Prostate gland (tissue), 2 donors: ENCODE data around the gene CABLES1. TPM values are rescaled to one million over a fixed set of nuclear protein-coding genes. Genes with fewer than 3 reads are reported as not detected.
"Not testable (repeated sequence)": the region's sequence is repeated elsewhere in the genome, so short reads cannot be mapped to it uniquely, and the experiment has no call there.

ENCODE experiments used
- DNase-seq: peaks from one replicate; pipeline ENCODE4 v3.0.0-alpha.2; 2019; ENCODE audit warnings: low spot score
- H3K27ac ChIP-seq, 2 donors: fragments of 200-600 bp; sonication (generic); 2 replicates each; pipeline ENCODE4 v1.5.1; 2017 to 2019
- H3K27me3 ChIP-seq: fragments of 200-600 bp; sonication (generic); replicated peaks from 2 replicates; pipeline ENCODE4 v1.5.1; 2019; ENCODE audit not compliant: insufficient read depth
- H3K36me3 ChIP-seq, 2 donors: fragments of 200-600 bp; sonication (generic); 1 replicate in 1 of 2; 2 replicates in 1 of 2; pipeline versions ENCODE4 v1.5.1 to v1.8.1; 2017 to 2019
- H3K4me1 ChIP-seq: fragments of 200-600 bp; sonication (generic); replicated peaks from 2 replicates; pipeline ENCODE4 v1.5.1; 2019
- H3K4me3 ChIP-seq, 2 donors: fragments of 200-600 bp; sonication (generic); 2 replicates each; pipeline ENCODE4 v1.5.1; 2017 to 2019
- H3K9me3 ChIP-seq: fragments of 200-600 bp; sonication (generic); 2 replicates; pipeline ENCODE4 v1.5.1; 2017
- POLR2A ChIP-seq: fragments of 450-650 bp; IDR thresholded peaks from one replicate; pipeline ENCODE4 v1.6.1; 2016; ENCODE audit warnings: antibody characterized with exemption, mild to moderate bottlenecking
- POLR2AphosphoS5 ChIP-seq: sonication (generic); formaldehyde crosslinking; IDR thresholded peaks from one replicate; pipeline ENCODE4 v1.6.1; 2017; ENCODE audit warnings: antibody characterized with exemption
- WGBS: methylation state at CpG from one replicate; pipeline ENCODE4 v1.1.5; 2018; 5-methylcytosine and 5-hydroxymethylcytosine counted together
- intact Hi-C: fragments of 100-400 bp; cut with DNase I; formaldehyde crosslinking; loops from one replicate; pipeline ENCODE4 v1.14.2; 2022
- total RNA-seq, 2 donors: library from RNA; depleted of rRNA; stranded (reverse); fragments of >200 nt; gene quantifications; one replicate each; pipeline ENCODE4 v1.1.0, GENCODE V29; 2016
- TF ChIP-seq, protein P1 (sequence below), 4 experiments: fragments of 200-600 bp in 2 of 4; fragments of 450-650 bp in 2 of 4; sonication (generic) in 2 of 4; IDR thresholded peaks; 1 replicate in 3 of 4; 2 replicates in 1 of 4; pipeline ENCODE4 v1.5.1; 2016 to 2019; ENCODE audit warnings: antibody characterized with exemption in 4 of 4, mild to moderate bottlenecking in 2 of 4, moderate library complexity in 2 of 4

The CABLES1 gene
- total RNA-seq, 2 donors from 2014 or later = 3.9 to 16.2 TPM

GRCh38 chr18:23154823-23155500 is 19.7 kb downstream of the CABLES1 start:
- DNase-seq = no peak
- Histone ChIP-seq H3K27me3 (no peaks in the 10 kb centered on the region), H3K4me3 (no peak overlapping the region), H3K9me3 (no peaks in the 10 kb centered on the region), H3K4me1 (no peaks in the 10 kb centered on the region), H3K27ac (no peak overlapping the region), H3K36me3 (no peaks in the 10 kb centered on the region)
- TF ChIP-seq POLR2A (no peak), POLR2AphosphoS5 (no peak)
- TF ChIP-seq, protein P1, sequence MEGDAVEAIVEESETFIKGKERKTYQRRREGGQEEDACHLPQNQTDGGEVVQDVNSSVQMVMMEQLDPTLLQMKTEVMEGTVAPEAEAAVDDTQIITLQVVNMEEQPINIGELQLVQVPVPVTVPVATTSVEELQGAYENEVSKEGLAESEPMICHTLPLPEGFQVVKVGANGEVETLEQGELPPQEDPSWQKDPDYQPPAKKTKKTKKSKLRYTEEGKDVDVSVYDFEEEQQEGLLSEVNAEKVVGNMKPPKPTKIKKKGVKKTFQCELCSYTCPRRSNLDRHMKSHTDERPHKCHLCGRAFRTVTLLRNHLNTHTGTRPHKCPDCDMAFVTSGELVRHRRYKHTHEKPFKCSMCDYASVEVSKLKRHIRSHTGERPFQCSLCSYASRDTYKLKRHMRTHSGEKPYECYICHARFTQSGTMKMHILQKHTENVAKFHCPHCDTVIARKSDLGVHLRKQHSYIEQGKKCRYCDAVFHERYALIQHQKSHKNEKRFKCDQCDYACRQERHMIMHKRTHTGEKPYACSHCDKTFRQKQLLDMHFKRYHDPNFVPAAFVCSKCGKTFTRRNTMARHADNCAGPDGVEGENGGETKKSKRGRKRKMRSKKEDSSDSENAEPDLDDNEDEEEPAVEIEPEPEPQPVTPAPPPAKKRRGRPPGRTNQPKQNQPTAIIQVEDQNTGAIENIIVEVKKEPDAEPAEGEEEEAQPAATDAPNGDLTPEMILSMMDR (IDR thresholded peaks at IDR 0.05) = no peak
- WGBS = 38% methylated on average over 5 of the region's 5 CpGs
- intact Hi-C loops = loop anchor here (5.0 kb wide), 1 partner anchor 72 kb away; no protein-coding TSS in a partner anchor

- no peaks in the 10 kb centered on the region for H3K9me3 ChIP-seq
- DNase-seq = no peak
These were observed 20.3 kb downstream of the CABLES1 start for GRCh38 chr18:23155537-23155936.

DNA sequence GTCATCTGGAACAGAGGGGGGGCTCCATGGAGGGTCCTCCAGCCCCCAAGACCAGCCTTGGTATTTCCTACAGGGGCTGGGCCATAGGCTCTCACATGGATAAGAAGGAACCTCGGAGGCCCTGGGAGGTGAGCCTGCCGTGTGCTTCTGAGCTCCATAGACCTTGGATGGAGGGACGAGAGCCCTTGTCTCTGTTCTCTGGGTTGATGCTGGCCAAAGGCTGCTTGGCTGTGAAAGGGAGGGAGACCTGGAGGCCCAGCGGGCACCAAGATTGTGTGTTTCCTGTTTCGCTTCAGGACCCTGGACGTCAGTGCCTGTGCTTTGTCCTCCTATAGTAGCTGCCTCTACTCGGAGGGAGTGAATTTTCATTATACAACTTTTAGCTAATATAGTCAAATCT is 20.8 kb downstream of the CABLES1 start:
- H3K27me3 ChIP-seq = no peaks in the 10 kb centered on the region
- intact Hi-C loops = loop anchor here (5.0 kb wide), 1 partner anchor 71 kb away; no protein-coding TSS in a partner anchor
- no peaks in the 10 kb centered on the region for H3K36me3 ChIP-seq
- no peaks in the 10 kb centered on the region for H3K4me1 ChIP-seq
- H3K27ac ChIP-seq = no peak overlapping the region
- 90% methylated on average over 7 of the region's 7 CpGs for WGBS
- DNase-seq = no peak
- TF ChIP-seq, protein P1 (IDR thresholded peaks at IDR 0.05) = no peak
- TF ChIP-seq POLR2AphosphoS5 = no peak
- no peak for TF ChIP-seq POLR2A
- no peak overlapping the region for H3K4me3 ChIP-seq
- H3K9me3 ChIP-seq = no peaks in the 10 kb centered on the region

More at GRCh38 chr18:23155537-23155936, 20.3 kb downstream of the CABLES1 start:
- no peaks in the 10 kb centered on the region for H3K4me1 ChIP-seq
- 40% methylated on average over 5 of the region's 5 CpGs for WGBS
- TF ChIP-seq POLR2AphosphoS5 (no peak), POLR2A (no peak)
- TF ChIP-seq, protein P1 (IDR thresholded peaks at IDR 0.05) = no peak
- no peak overlapping the region for H3K4me3 ChIP-seq
- no peaks in the 10 kb centered on the region for H3K27me3 ChIP-seq
- no peak overlapping the region for H3K27ac ChIP-seq
- intact Hi-C loops = loop anchor here (5.0 kb wide), 1 partner anchor 72 kb away; no protein-coding TSS in a partner anchor
- H3K36me3 ChIP-seq = no peaks in the 10 kb centered on the region

GRCh38 chr18:23158058-23158457 is 22.8 kb downstream of the CABLES1 start:
- intact Hi-C loops = loop anchor here (5.0 kb wide), 1 partner anchor 69 kb away; no protein-coding TSS in a partner anchor
- no peak for DNase-seq
- H3K4me1 ChIP-seq = no peaks in the 10 kb centered on the region
- TF ChIP-seq POLR2A = no peak
- TF ChIP-seq, protein P1 (IDR thresholded peaks at IDR 0.05) = no peak
- no peak for TF ChIP-seq POLR2AphosphoS5
- H3K27ac ChIP-seq = no peak overlapping the region
- H3K36me3 ChIP-seq = no peaks in the 10 kb centered on the region
- H3K27me3 ChIP-seq = no peaks in the 10 kb centered on the region
- H3K4me3 ChIP-seq = no peak overlapping the region
- 100% methylated on average over 2 of the region's 2 CpGs for WGBS
- H3K9me3 ChIP-seq = no peaks in the 10 kb centered on the region

- WGBS = 91% methylated on average over 14 of the region's 14 CpGs
- not testable (repeated sequence) for DNase-seq, H3K27me3 ChIP-seq, H3K4me3 ChIP-seq, H3K27ac ChIP-seq, H3K9me3 ChIP-seq, H3K4me1 ChIP-seq, H3K36me3 ChIP-seq
- intact Hi-C loops = loop anchor here (5.0 kb wide), 1 partner anchor 68 kb away; no protein-coding TSS in a partner anchor
These were observed 23.6 kb downstream of the CABLES1 start for GRCh38 chr18:23158884-23159283.
